Mesenteric fat pad (tissue), 1 donor: ENCODE results near the gene COL4A6. TPM values are rescaled to one million over a fixed set of nuclear protein-coding genes. Genes with fewer than 3 reads are reported as not detected.

Source experiments
- DNase-seq: peaks from one replicate; pipeline ENCODE4 v3.0.0-alpha.2; 2020; ENCODE audit warnings: low spot score
- total RNA-seq: library from RNA; stranded (reverse); fragmentation: NEBNext Ultra II Directional; extraction: Animal tissue kit (Norgen Biotek cat#: 25700); gene quantifications from one replicate; pipeline ENCODE4 v1.2.1, GENCODE V29; 2021
- donor health status: DM: yes; HTN: yes; CAD: no.

Gene COL4A6
- total RNA-seq, 1 donor from 2014 or later: 0.16 TPM

- DNase-seq: no peak
Measured at GRCh38 chrX:108160309-108160708, 277.9 kb downstream of the COL4A6 start.

- no peak for DNase-seq
Measured at GRCh38 chrX:108159028-108159670, 279.1 kb downstream of the COL4A6 start.

GRCh38 chrX:108157628-108158027 lies 280.6 kb downstream of the COL4A6 start:
- DNase-seq: no peak

GRCh38 chrX:108156934-108157466 lies 281.2 kb downstream of the COL4A6 start:
- DNase-seq: no peak

GRCh38 chrX:108156082-108156481 lies 282.1 kb downstream of the COL4A6 start:
- DNase-seq: no peak

GRCh38 chrX:108148524-108148923 lies 289.7 kb downstream of the COL4A6 start:
- no peak for DNase-seq

- no peak for DNase-seq
Measured at GRCh38 chrX:108138814-108139702, 299.2 kb downstream of the COL4A6 start.

- no peak for DNase-seq
Measured at GRCh38 chrX:108134724-108135123, 303.5 kb downstream of the COL4A6 start.

GRCh38 chrX:108132876-108133275 lies 305.3 kb downstream of the COL4A6 start:
- DNase-seq: no peak

GRCh38 chrX:108132034-108132433 lies 306.2 kb downstream of the COL4A6 start:
- no peak for DNase-seq

- DNase-seq: no peak
Measured at GRCh38 chrX:108131471-108131870, 306.8 kb downstream of the COL4A6 start.

GRCh38 chrX:108130889-108131288 lies 307.3 kb downstream of the COL4A6 start:
- DNase-seq: no peak

GRCh38 chrX:108127152-108127551 lies 311.1 kb downstream of the COL4A6 start:
- DNase-seq: no peak

- DNase-seq: no peak
Measured at GRCh38 chrX:108126661-108127060, 311.6 kb downstream of the COL4A6 start.

GRCh38 chrX:108123591-108124366 lies 314.4 kb downstream of the COL4A6 start:
- DNase-seq: no peak

- no peak for DNase-seq
Measured at GRCh38 chrX:108122748-108123147, 315.5 kb downstream of the COL4A6 start.

- DNase-seq: no peak
Measured at GRCh38 chrX:108121291-108121690, 316.9 kb downstream of the COL4A6 start.

- no peak for DNase-seq
Measured at GRCh38 chrX:108117988-108118387, 320.2 kb downstream of the COL4A6 start.

GRCh38 chrX:108114541-108114940 lies 323.7 kb downstream of the COL4A6 start:
- no peak for DNase-seq
